ENCODE data around the gene NELFE.
"Not testable (repeated sequence)": the region's sequence is repeated elsewhere in the genome, so short reads cannot be mapped to it uniquely, and the experiment has no call there.

NELFE gene, protein sequence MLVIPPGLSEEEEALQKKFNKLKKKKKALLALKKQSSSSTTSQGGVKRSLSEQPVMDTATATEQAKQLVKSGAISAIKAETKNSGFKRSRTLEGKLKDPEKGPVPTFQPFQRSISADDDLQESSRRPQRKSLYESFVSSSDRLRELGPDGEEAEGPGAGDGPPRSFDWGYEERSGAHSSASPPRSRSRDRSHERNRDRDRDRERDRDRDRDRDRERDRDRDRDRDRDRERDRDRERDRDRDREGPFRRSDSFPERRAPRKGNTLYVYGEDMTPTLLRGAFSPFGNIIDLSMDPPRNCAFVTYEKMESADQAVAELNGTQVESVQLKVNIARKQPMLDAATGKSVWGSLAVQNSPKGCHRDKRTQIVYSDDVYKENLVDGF

DNA sequence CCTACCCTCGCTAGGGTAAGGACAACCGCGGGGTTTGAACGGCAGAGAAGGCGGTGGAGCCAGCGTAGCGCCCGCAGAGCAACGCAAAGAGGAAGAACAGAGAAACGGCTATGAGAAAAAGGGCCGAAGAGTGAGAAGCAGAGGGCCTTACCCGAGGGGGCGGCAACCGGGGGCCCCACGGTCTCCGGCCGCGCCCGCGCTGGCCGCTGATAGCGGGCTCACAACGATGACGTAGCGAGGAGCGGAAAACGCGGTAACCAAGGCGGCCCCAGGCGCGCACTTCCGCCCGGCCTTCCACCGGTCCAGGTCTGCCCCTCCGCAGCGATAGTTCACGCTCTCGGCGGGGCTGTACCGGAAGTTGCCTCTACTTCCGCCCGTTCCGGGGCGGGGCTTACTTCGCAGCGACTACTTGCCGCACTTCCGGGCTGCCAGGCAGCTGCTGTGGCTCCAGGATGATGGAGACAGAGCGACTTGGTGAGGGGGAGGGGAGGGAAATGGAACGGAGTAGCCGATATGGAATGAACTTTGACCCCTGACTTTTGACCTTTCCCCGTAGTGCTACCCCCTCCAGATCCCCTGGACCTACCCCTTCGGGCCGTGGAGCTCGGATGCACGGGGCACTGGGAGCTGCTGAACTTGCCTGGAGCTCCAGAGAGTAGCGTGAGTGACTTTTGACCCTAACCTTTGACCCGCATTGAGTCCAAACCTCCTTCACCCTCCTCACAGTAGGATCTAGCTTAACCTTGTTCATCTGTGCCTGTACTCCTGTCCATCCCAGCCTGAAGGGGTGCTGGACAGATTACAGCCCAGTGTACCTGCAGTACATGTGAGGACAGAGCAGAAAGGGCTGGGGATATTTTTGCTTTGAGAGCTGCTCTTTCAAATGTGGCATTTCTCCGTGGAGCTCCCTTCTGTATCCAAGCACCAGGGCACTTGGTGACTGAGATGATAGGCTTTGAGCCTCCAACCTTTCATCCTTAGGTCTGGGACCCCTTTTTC is at the start of gene NELFE, which contains the start of gene SKIC2:
TSS of gene NELFE (minus strand) at position 231 of the 999 bp plus-strand sequence. CDS start 525 bp downstream, outside the sequence.
TSS of gene SKIC2 (plus strand) at position 435 of the 999 bp plus-strand sequence. CDS start at position 453, 18 bp downstream.
- DNase-seq, result peak; percentile 100

DNA sequence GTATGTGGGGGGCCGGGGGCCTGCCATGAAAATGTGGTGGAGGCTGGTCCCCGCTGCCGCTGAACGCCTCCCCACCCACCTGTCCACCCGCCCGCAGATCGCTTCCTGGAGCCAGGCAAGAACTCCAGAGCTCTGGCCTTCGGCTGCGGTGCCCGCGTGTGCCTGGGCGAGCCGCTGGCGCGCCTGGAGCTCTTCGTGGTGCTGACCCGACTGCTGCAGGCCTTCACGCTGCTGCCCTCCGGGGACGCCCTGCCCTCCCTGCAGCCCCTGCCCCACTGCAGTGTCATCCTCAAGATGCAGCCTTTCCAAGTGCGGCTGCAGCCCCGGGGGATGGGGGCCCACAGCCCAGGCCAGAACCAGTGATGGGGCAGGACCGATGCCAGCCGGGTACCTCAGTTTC is 49.3 kb upstream of the NELFE start:
- DNase-seq, result not testable (repeated sequence)

DNA sequence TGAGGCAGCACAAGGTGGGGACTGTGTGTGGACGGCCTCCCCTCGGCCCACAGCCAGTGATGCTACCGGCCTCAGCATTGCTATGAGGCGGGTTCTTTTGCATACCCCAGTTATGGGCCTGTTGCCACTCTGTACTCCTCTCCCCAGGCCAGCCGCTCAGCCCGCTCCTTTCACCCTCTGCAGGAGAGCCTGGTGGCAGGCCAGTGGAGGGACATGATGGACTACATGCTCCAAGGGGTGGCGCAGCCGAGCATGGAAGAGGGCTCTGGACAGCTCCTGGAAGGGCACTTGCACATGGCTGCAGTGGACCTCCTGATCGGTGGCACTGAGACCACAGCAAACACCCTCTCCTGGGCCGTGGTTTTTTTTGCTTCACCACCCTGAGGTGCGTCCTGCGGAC is 48.3 kb upstream of the NELFE start:
- not testable (repeated sequence) for DNase-seq

DNA sequence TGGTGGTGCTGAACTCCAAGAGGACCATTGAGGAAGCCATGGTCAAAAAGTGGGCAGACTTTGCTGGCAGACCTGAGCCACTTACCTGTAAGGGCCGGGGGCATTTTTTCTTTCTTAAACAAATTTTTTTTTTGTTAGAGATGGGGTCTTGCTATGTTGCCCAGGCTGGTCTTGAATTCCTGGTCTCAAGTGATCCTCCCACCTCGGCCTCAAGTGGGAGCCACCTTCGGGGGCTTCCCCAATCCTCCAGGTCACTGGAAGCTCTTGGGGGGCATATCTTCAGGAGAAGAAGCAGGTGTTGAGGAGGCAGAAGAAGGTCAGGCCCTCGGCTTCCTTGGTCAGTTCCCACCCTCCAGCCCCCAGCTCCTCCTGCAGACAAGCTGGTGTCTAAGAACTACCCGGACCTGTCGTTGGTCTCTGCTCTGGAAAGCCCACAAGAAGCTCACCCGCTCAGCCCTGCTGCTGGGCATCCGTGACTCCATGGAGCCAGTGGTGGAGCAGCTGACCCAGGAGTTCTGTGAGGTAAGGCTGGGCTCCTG is 47.3 kb upstream of the NELFE start:
- DNase-seq, result not testable (repeated sequence)

DNA sequence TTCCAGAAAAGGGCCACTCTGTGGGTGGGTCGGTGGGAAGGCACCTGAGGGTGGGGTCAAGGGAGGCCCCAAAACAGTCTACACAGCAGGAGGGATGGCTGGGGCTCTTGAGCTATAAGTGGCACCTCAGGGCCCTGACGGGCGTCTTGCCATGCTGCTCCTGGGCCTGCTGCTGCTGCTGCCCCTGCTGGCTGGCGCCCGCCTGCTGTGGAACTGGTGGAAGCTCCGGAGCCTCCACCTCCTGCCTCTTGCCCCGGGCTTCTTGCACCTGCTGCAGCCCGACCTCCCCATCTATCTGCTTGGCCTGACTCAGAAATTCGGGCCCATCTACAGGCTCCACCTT is 46.7 kb upstream of the NELFE start:
- not testable (repeated sequence) for DNase-seq

DNA sequence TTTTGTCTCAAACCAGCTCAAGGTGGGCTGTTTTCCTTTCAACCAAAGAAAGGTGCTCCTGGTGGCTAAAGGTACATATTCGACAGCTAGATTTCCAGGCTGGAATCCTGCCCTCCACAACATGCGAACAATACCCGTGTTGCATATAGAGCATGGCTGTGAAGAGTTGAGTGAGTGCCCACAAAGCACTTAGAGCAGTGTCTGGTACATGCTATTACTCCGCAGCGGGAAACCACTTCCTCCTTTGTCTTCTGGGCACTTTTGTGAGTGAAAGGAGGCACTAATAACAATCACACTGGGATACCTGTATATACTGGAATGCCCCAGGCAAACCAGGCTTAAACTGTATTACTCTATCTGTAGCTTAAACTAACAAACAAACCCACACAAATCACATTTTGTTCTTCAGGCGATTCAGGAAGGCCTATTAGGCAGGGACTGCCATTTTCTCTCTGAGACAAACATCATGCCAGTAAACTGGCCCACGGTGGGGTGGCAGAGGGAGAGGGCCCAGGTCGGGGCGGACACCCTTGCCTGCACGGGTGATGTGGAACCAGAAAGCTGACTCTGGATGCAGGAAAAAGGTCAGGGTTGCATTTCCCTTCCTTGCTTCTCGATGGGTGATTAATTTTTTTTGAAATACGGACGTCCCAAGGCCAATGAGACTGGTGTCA is 46.2 kb upstream of the NELFE start:
- DNase-seq, result not testable (repeated sequence)

DNA sequence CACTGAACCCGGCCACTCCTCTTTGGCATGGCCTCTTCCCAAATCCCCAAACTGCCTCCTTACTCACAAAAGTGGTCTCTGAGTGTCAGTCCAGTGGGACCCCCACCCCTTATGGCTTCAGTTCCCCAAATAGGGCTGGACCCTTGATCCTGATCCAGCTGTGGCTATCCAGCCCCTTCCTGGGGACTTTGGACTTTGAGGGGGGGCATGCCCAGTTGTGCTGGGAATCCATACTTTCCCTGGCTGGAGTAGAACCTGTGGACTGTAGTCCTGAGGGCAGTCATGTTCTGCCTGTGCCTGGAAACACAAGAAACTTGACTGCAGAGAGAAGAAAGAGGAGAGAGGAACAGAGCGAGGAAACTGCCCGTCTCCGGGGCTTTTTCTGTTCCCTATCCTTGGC is 45.6 kb upstream of the NELFE start:
- not testable (repeated sequence) for DNase-seq

DNA sequence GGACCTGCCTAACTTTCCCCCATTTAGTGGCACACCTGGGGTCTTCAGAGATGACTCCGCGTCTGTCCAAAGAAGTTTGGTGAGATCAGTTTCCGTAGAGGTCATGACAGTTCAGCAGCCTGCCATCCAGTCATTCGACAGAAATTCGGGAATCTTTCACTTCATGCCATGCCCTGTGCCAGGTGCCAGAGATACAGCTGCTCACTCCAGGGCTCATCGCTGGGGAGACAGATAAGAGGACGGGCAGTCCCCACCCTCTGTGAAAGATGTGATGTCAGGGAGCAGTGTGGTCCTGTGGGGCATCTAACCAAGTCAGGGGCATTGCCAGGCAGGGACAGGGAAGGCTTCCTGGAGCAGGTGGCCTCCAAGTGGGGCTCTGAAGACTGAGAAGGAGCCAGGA is 44.5 kb upstream of the NELFE start:
- DNase-seq, result not testable (repeated sequence)

DNA sequence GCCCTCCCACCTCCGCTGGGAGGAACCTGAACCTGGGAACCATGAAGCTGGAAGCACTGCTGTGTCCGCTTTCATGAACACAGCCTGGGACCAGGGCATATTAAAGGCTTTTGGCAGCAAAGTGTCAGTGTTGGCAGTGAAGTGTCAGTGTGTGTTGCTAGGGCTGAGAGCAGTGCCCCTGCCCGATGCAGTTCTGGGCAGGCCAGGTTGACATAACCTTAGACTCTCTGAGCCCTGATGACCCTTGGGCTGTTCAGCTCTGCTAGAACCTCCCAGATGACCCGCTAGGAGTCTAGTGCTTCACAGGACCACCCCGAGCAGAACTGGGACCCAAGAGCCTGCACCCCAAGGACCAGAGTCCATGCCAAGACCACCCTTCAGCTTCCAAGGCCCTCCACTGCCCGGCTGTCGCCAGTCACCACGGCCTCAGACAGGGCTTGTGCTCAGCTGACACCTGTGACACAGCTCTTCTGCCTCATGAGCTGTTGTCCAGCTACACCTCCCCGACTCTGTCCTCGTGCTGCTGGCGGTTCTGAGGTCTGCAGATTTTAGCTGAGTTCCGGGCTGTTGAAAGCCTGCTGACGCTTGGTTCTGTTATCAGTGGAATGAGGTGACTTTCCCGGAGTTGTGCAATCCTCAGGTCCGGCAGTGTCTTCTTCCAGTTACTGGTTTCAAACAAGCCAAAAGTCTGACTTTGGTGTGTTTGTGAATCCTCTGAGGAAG is 43.9 kb upstream of the NELFE start:
- not testable (repeated sequence) for DNase-seq

DNA sequence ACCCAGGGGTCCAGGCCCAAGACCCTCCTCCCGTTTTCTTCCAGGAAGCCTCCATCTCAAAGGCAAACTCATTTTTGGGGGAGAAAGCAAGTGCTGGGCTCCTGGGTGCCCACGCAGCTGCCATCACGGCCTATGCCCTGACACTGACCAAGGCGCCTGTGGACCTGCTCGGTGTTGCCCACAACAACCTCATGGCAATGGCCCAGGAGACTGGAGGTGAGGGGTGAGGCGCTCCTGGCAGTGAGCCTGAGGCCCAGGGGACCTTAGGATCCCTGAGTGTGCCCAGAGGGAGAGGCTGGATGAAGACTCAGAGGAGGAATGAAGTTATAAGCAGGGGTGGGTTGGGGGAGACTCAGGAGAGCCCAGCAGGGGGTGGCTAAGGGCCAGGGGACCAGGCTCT is 37.6 kb upstream of the NELFE start:
- not testable (repeated sequence) for DNase-seq

DNA sequence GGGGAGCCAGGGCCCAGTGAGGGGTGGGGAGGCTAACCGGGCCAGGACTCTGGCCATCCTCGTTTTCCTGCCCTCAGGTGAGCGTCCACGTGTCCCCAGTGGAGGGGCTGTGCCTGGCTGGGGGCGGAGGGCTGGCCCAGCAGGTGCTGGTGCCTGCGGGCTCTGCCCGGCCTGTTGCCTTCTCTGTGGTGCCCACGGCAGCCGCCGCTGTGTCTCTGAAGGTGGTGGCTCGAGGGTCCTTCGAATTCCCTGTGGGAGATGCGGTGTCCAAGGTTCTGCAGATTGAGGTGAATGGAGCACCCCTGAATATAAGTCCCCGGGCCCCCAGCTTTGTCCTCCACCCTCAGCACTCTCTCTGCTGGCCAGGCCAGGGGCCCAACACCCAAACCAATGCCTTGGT is 35.6 kb upstream of the NELFE start:
- DNase-seq, result not testable (repeated sequence)

DNA sequence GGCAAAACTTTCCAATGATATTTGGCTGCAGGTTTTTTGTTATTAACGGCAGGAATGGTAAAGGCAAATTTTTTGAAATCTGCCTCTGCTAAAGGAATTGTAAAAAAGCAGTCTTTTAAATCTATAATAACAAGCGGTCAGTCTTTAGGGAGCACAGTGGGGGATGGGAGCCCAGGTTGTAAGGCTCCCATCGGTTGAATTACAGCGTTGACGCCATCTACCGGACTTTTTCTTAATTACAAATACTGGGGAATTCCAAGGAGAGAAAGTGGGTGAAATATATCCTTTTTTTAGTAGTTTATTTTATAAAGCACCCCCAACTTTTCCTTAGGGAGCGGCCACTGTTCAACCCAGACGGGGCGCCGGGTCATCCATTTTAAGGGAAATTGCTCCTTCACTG is 30.6 kb upstream of the NELFE start:
- not testable (repeated sequence) for DNase-seq

DNA sequence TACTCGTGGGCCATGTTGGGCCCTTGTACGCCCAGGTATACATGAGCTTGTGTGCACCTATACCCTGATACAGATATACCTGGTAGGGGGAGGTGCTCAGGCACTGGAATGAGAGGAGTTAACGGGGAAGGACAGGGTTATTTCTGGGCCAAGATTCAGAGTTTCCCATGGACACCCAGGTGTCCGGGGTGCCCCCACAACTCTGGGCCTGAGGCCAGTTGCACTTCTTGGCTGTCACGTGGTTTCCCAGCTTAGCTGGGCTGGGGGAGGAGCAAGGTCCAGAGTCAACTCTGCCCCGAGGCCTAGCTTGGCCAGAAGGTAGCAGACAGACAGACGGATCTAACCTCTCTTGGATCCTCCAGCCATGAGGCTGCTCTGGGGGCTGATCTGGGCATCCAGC is 23.0 kb upstream of the NELFE start, which contains the start of gene C4A:
TSS of gene C4A (plus strand) at position 314 of the 400 bp plus-strand sequence. CDS start at position 365, 51 bp downstream.
- DNase-seq, result not testable (repeated sequence)

DNA sequence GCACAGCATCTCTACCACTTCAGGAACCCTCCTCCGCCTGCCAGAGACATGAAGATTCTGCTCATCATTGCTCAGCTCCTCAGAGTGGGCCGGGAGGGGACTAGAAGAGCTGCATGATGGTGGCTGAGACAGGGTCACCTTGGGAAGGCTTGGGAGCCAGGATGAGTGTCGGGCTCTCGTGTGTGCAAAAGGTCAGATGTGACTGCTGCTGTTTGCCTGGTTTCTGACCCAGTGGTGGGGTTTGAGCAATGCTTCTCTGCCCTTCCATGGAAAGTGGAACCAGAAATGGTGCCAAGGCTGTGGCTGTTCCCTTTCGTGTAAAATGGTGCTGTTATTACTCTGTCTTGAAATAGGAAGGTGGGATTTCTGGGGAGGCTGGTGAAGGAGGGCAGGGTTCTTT is 22.2 kb upstream of the NELFE start:
- DNase-seq, result not testable (repeated sequence)

DNA sequence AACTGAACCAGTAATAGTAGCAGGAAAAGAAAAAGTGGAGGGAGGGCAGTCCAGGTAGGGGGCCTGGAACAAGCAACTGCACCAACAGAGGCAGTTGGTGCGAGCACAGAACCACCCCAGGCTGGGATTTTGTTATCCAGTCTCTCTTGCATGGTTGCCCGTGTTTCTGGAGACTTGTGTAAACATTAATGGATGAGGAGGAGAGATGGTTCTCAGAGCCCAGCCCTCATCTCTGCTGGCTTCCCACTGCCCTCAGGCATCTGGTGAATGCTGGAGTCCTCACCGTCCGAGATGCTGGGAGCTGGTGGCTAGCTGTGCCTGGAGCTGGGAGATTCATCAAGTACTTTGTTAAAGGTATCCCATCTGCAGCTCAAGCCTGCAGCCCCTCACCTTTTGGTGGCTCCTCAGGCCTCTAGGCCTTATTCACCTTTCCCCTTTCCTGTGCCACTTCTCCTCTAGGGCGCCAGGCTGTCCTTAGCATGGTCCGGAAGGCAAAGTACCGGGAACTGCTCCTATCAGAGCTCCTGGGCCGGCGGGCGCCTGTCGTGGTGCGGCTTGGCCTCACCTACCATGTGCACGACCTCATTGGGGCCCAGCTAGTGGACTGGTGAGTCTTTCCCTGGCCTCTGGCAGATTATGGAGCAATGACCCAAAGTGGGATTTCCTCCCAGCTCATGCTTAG is 21.6 kb upstream of the NELFE start:
- DNase-seq, result not testable (repeated sequence)

DNA sequence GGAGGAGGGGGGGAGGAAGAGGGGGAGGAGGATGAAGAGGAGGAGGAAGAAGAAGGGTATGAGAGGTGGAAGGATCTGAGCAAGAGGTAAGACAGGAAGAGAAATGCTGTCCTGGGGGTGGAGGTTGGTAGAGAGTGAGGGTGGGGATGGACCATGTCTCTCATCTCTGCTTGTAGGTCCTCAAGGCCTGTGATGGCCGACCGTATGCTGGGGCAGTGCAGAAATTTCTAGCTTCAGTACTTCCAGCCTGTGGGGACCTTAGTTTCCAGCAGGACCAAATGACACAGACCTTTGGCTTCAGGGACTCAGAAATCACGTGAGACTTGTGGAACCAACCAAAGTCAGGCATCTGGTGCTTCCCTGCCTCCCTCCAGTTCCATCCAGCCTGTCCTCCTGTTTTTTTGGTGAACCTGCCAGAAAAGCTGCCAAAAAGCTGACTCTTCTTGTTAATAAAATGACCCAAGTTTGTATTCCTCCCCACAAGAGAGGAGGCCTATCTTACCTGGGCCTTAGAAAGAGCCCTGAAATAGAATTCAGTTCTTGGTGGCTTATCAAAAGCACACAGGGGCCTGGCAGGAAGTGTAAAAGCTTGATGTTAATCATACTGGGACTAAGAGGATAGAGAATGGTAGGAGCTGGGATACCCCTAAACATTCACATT is 20.6 kb upstream of the NELFE start:
- no peak for DNase-seq

DNA sequence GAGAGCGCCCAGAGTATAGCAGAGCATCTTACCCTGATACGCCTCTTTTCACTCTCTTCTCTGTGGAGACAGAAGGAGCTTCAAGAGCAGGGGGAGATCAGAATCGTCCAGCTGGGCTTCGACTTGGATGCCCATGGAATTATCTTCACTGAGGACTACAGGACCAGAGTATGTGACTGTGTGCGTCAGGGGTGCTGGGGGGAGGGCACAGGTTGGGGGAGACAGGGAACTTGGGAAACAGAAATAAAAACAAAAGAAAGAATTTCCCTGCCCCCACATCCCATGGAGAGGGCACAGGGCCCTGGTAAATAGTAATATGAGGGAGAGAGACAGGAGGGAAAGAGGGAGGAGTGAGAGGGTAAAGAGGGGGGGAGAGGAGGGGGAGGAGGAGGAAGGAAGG is 20.1 kb upstream of the NELFE start:
- DNase-seq, result no peak

DNA sequence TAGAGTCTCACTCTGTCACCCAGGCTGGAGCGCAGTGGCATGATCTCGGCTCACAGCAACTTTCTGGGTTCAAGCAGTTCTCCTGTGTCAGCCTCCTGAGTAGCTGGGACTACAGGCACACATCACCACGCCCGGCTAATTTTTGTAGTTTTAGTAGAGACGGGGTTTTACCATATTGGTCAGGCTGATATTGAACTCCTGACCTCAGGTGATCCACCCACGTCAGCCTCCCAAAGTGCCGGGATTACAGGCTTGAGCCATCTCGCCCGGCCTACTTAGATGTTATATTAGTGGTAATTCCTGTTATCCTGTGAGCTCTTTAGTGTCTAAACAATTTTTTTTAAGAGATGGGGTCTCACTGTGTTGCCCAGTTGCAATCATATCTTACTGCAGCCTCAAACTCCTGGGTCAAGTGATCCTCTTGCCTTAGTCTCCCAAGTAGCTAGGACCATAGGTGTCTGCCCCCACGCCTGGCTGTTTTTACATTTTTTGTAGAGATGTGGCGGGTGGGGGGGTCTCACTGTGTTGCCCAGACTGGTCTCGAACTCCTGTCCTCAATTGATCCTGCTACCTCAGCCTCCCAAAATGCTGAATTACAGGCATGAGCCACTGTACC is 19.2 kb upstream of the NELFE start:
- no peak for DNase-seq

DNA sequence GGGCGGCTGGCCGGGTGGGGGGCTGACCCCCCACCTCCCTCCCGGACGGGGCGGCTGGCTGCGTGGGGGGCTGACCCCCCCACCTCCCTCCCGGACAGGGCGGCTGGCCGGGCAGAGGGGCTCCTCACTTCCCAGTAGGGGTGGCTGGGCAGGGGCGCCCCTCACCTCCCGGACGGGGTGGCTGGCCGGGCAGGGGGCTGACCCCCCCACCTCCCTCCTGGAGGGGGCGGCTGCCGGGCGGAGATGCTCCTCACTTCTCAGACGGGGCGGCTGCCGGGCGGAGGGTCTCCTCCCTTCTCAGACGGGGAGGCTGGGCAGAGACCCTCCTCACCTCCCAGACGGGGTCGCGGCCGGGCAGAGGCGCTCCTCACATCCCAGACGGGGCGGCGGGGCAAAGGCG is 17.3 kb upstream of the NELFE start:
- not testable (repeated sequence) for DNase-seq

DNA sequence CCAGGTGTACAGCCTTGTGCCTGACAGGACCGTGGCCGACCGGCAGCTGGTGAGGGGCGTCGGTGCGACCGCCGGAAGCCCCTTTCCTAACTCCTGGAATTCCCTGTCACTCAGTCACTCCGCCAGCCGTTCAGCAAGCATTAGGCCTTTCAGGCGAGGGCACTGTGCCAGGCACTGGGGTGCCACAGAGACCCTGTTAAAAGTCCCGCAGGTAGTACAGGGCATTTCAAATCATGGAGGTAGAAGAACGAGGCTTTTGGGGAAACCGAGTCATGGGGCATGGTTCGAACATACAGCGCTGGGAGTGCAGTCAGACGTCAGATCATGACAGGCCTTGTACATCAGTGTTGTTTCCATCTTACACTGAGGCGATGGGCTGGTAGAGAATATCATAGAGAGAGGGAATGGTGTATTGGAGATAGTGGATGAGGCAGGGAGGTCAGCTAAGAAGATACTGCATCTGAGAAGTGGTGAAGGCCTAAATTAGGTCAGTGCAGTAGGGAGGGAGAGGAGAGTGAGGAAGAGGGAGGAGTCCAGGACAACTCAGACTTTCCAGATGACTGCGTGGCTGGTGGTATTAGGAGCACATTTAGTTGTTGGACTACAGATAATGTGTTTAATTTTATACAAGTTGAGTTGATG is 14.1 kb upstream of the NELFE start:
- DNase-seq, result peak; percentile 26
